K562 (cell line): Measurements from ENCODE around the gene TRIM68. TPM values are rescaled to one million over a fixed set of nuclear protein-coding genes. Genes with fewer than 3 reads are reported as not detected.

Experiments used
- ARID1B ChIP-seq: fragments of 450-650 bp; IDR thresholded peaks from 2 replicates; pipeline ENCODE4 v1.6.1; 2016; ENCODE audit warnings: antibody characterized with exemption, mild to moderate bottlenecking, inconsistent platforms
- ARNT ChIP-seq, 2 experiments: fragments of 450-650 bp; IDR thresholded peaks; 2 replicates each; pipeline ENCODE4 v1.6.1; 2016; ENCODE audit warnings: mild to moderate bottlenecking in 1 of 2
- ASH1L ChIP-seq: fragments of 450-650 bp; IDR thresholded peaks from 2 replicates; pipeline ENCODE4 v1.6.1; 2018; ENCODE audit warnings: borderline replicate concordance, mild to moderate bottlenecking, low read depth; ENCODE audit not compliant: partially characterized antibody
- BRCA1 ChIP-seq, 2 experiments: fragments of 450-650 bp in 1 of 2; sonication (generic) in 1 of 2; formaldehyde crosslinking in 1 of 2; IDR thresholded peaks; 2 replicates each; pipeline versions ENCODE4 v1.5.0 to v1.6.1; 2017 to 2020; ENCODE audit warnings: mild to moderate bottlenecking in 1 of 2, missing genetic modification reagents in 1 of 2
- CBFB ChIP-seq: sonication (generic); formaldehyde crosslinking; IDR thresholded peaks from 2 replicates; pipeline ENCODE4 v1.4.0; 2020; ENCODE audit warnings: mild to moderate bottlenecking, missing genetic modification reagents
- DNMT1 ChIP-seq: fragments of 450-650 bp; IDR thresholded peaks from 2 replicates; pipeline ENCODE4 v1.6.1; 2016; ENCODE audit warnings: antibody characterized with exemption, mild to moderate bottlenecking
- PCBP1 ChIP-seq: fragments of 200-400 bp; formaldehyde crosslinking; IDR thresholded peaks from 2 replicates; pipeline ENCODE4 v1.6.1; 2018; ENCODE audit warnings: mild to moderate bottlenecking, low read depth, low read length; ENCODE audit not compliant: poor library complexity, severe bottlenecking
- SMAD4 ChIP-seq: fragments of 250-450 bp; sonication (Bioruptor Pico); conservative IDR thresholded peaks from 2 replicates; pipeline ENCODE4 v1.8.0; 2021; ENCODE audit warnings: inconsistent platforms, mild to moderate bottlenecking, moderate library complexity
- ZNF140 ChIP-seq: fragments of 250-450 bp; sonication (Bioruptor Pico); IDR thresholded peaks from 2 replicates; pipeline ENCODE4 v1.8.0; 2021; ENCODE audit warnings: moderate library complexity, mild to moderate bottlenecking, inconsistent platforms
- ZNF253 ChIP-seq: fragments of 250-450 bp; sonication (Bioruptor Pico); conservative IDR thresholded peaks from 2 replicates; pipeline ENCODE4 v1.6.1; 2021; ENCODE audit warnings: mild to moderate bottlenecking
- ZNF347 ChIP-seq: fragments of 450-650 bp; formaldehyde crosslinking; IDR thresholded peaks from 2 replicates; pipeline ENCODE4 v1.4.0; 2020; ENCODE audit warnings: low read depth, mild to moderate bottlenecking, moderate library complexity
- ZNF561 ChIP-seq: fragments of 450-650 bp; formaldehyde crosslinking; conservative IDR thresholded peaks from 2 replicates; pipeline ENCODE4 v1.4.0; 2020; ENCODE audit warnings: mild to moderate bottlenecking, moderate library complexity
- polyA plus RNA-seq, 8 experiments: library from polyadenylated mRNA; depleted of rRNA in 4 of 8; stranded (reverse) in 5 of 8; unstranded in 3 of 8; fragments of >200 nt; fragmentation: Nextera tagmentation in 2 of 8; fragmentation: Illumina TruSeq in 1 of 8; extraction: Ambion mirVana in 2 of 8; extraction: Trizol in 1 of 8; gene quantifications; 2 replicates each; pipeline versions ENCODE4 v1.2.1 to v1.2.3, GENCODE V29; 2011 to 2014; ENCODE audit warnings: inconsistent platforms in 1 of 8, missing spikeins in 1 of 8
- total RNA-seq, 7 experiments: library from RNA; depleted of rRNA in 6 of 7; stranded (reverse); fragments of >200 nt in 6 of 7; fragmentation: Illumina TruSeq in 2 of 7; extraction: Trizol in 2 of 7; gene quantifications; 2 replicates each; pipeline versions ENCODE4 v1.2.1 to v1.2.3, GENCODE V29; 2011 to 2021; ENCODE audit warnings: low replicate concordance in 1 of 7
- TF ChIP-seq, protein P1 (sequence below): fragments of 450-650 bp; IDR thresholded peaks from 2 replicates; pipeline ENCODE4 v1.6.1; 2018; ENCODE audit warnings: mild to moderate bottlenecking, low read depth; ENCODE audit not compliant: partially characterized antibody
- TF ChIP-seq, protein P2 (sequence below): sonication (generic); formaldehyde crosslinking; IDR thresholded peaks from 2 replicates; pipeline ENCODE4 v1.8.0; 2022; ENCODE audit warnings: missing genetic modification reagents, mild to moderate bottlenecking, borderline replicate concordance
- TF ChIP-seq, protein P3 (sequence below), 2 experiments: fragments of 450-650 bp; IDR thresholded peaks; 2 replicates each; pipeline ENCODE4 v1.6.1; 2018; ENCODE audit warnings: mild to moderate bottlenecking in 2 of 2, low read depth in 1 of 2; ENCODE audit not compliant: partially characterized antibody in 2 of 2
- TF ChIP-seq, protein P4 (sequence below): sonication (generic); formaldehyde crosslinking; IDR thresholded peaks from 2 replicates; pipeline ENCODE4 v1.8.0; 2022; ENCODE audit warnings: mild to moderate bottlenecking, low read depth, missing genetic modification reagents
- TF ChIP-seq, protein P5 (sequence below): fragments of 200-800 bp; sonication (Bioruptor generic); IDR thresholded peaks from 2 replicates; pipeline ENCODE4 v1.6.1; 2017; ENCODE audit warnings: missing genetic modification characterization, missing compliant biosample characterization

Gene TRIM68
- total and polyA plus RNA-seq, 9 of the 15 experiments (the other 6 are each of a cell fraction or from before 2014, with no cell fraction given) = 5.2 to 10.9 (median 7.9) TPM

DNA sequence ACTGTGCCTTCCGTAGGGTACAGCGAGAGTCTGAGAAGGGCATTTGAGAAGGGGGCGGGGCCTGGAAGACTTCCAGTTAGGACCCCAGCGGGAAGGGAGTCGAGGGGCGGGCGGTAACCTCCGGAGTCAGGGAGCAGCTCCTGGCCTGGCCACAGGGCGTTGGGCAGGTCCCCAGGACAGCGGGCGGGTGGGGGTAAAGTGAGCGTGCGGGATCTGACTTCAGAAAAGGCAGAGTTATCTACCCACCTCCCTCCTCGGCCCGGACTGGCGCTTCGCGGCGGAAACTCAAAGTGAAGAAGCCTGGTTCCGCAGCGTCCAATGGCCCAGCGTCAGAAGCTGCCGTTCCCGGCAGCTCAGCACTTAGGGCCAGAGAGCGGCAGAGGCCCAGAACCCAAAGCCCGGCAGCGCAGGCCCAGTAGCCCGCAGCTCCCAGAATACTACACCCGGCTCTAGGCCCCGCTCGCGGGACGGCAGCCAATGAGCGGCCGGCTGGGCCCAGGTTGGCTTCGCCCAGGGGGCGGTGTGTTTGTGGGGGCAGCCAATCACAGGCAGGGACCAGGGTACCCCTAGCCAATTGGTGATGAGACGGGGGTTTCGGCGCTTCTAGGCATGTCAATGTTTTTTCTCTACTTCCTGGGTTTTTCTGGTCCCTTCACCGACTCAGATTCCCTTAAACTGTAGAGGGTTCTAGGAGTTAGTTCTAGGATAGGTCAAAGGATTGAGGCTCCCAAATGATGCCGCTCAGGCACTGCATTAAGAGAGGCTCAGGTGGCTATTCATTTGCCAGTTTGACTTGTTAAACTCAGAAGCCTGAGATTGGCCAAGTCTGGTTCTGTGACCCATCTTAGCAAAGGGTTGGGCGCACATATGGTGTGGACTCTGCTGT lies at the start of gene TRIM68 (continued):
- TF ChIP-seq, protein P1, sequence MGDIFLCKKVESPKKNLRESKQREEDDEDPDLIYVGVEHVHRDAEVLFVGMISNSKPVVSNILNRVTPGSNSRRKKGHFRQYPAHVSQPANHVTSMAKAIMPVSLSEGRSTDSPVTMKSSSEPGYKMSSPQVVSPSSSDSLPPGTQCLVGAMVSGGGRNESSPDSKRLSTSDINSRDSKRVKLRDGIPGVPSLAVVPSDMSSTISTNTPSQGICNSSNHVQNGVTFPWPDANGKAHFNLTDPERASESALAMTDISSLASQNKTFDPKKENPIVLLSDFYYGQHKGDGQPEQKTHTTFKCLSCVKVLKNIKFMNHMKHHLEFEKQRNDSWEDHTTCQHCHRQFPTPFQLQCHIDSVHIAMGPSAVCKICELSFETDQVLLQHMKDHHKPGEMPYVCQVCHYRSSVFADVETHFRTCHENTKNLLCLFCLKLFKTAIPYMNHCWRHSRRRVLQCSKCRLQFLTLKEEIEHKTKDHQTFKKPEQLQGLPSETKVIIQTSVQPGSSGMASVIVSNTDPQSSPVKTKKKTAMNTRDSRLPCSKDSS = no peak
- TF ChIP-seq, protein P2, sequence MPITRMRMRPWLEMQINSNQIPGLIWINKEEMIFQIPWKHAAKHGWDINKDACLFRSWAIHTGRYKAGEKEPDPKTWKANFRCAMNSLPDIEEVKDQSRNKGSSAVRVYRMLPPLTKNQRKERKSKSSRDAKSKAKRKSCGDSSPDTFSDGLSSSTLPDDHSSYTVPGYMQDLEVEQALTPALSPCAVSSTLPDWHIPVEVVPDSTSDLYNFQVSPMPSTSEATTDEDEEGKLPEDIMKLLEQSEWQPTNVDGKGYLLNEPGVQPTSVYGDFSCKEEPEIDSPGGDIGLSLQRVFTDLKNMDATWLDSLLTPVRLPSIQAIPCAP (CRISPR knock-in tag) = no peak
- TF ChIP-seq ARID1B = 0 out of 2 replicates have a peak, but pooled peaks have one; percentile 13
- TF ChIP-seq DNMT1 = no peak
- TF ChIP-seq, protein P3, sequence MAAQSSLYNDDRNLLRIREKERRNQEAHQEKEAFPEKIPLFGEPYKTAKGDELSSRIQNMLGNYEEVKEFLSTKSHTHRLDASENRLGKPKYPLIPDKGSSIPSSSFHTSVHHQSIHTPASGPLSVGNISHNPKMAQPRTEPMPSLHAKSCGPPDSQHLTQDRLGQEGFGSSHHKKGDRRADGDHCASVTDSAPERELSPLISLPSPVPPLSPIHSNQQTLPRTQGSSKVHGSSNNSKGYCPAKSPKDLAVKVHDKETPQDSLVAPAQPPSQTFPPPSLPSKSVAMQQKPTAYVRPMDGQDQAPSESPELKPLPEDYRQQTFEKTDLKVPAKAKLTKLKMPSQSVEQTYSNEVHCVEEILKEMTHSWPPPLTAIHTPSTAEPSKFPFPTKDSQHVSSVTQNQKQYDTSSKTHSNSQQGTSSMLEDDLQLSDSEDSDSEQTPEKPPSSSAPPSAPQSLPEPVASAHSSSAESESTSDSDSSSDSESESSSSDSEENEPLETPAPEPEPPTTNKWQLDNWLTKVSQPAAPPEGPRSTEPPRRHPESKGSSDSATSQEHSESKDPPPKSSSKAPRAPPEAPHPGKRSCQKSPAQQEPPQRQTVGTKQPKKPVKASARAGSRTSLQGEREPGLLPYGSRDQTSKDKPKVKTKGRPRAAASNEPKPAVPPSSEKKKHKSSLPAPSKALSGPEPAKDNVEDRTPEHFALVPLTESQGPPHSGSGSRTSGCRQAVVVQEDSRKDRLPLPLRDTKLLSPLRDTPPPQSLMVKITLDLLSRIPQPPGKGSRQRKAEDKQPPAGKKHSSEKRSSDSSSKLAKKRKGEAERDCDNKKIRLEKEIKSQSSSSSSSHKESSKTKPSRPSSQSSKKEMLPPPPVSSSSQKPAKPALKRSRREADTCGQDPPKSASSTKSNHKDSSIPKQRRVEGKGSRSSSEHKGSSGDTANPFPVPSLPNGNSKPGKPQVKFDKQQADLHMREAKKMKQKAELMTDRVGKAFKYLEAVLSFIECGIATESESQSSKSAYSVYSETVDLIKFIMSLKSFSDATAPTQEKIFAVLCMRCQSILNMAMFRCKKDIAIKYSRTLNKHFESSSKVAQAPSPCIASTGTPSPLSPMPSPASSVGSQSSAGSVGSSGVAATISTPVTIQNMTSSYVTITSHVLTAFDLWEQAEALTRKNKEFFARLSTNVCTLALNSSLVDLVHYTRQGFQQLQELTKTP (IDR thresholded peaks at IDR 0.05; ENCODE audit: low read depth in 1 of 2, partially characterized antibody in 2 of 2) = no peak
- no peak for TF ChIP-seq SMAD4 (CRISPR knock-in tag)
- no peak for TF ChIP-seq BRCA1 (IDR thresholded peaks at IDR 0.05)
- TF ChIP-seq BRCA1 (CRISPR knock-in tag; IDR thresholded peaks at IDR 0.05) = no peak
- TF ChIP-seq ARNT (IDR thresholded peaks at IDR 0.05) = no peak
- TF ChIP-seq CBFB (CRISPR knock-in tag) = no peak
- TF ChIP-seq ZNF347 (CRISPR knock-in tag) = no peak
- TF ChIP-seq ZNF253 (CRISPR knock-in tag) = no peak
- peak; percentile 93 for TF ChIP-seq ASH1L
- no peak for TF ChIP-seq ZNF561
- TF ChIP-seq, protein P4, sequence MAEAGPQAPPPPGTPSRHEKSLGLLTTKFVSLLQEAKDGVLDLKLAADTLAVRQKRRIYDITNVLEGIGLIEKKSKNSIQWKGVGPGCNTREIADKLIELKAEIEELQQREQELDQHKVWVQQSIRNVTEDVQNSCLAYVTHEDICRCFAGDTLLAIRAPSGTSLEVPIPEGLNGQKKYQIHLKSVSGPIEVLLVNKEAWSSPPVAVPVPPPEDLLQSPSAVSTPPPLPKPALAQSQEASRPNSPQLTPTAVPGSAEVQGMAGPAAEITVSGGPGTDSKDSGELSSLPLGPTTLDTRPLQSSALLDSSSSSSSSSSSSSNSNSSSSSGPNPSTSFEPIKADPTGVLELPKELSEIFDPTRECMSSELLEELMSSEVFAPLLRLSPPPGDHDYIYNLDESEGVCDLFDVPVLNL (CRISPR knock-in tag) = no peak
- TF ChIP-seq, protein P5, sequence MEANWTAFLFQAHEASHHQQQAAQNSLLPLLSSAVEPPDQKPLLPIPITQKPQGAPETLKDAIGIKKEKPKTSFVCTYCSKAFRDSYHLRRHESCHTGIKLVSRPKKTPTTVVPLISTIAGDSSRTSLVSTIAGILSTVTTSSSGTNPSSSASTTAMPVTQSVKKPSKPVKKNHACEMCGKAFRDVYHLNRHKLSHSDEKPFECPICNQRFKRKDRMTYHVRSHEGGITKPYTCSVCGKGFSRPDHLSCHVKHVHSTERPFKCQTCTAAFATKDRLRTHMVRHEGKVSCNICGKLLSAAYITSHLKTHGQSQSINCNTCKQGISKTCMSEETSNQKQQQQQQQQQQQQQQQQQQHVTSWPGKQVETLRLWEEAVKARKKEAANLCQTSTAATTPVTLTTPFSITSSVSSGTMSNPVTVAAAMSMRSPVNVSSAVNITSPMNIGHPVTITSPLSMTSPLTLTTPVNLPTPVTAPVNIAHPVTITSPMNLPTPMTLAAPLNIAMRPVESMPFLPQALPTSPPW (CRISPR knock-in tag) = no peak; the same call in 1 of the 2 replicates
- TF ChIP-seq PCBP1 = no peak
- TF ChIP-seq ZNF140 (CRISPR knock-in tag) = no peak
